Measurements from ENCODE around the gene CDH26.

- no peak for TF ChIP-seq POLR2A (IDR thresholded peaks at IDR 0.05)
- TF ChIP-seq CTCF (IDR thresholded peaks at IDR 0.05): no peak
Measured at GRCh38 chr20:59985164-59985563, 26.9 kb downstream of the CDH26 start.

All from esophagus squamous epithelium (tissue), 4 donors.